ENCODE data around the gene MTX1. TPM values are rescaled to one million over a fixed set of nuclear protein-coding genes. Genes with fewer than 3 reads are reported as not detected.

MTX1 gene
- total RNA-seq, 1 experiment from 2014 or later, result 58.9 TPM

DNA sequence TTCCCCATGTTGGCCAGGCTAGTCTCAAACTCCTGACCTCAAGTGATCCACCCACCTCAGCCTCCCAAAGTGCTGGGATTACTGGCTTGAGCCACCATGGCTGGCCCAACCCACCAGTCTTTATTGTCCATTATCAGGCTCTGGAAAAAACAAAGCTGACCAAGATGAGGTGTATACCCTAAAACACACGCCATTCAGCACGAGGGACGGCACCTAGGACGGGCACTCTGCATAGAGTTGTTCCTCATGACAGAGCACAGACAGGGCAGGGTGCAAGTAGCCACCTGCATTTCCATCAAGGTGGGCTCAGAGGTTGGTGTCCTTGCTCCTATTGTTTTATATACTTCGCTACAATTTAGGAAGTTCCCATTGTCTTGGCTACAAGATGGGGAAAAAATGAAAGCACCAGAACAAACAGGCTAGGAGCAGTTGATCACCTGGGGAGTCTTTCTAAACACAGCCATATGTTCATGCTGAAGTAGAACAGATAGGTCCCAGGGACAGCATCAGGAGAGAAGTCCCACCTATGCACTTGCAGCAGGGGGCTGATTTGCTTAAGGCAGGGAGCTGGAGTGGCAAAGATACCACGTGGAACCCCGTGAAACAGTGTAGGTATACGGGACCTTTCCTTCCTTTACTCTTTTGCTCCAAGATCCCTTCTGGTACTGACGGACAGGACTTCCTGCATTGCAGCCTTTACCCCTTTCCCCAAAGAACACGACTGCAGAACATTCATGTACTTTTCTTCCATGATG is 39.9 kb upstream of the MTX1 start:
- Mint-ChIP-seq H3K4me3 (ENCODE audit: low read depth, unreplicated experiment) (no peak overlapping the region), H3K27me3 (ENCODE audit: unreplicated experiment) (peaks cover 4% of the 10 kb centered on the region), H3K4me1 (ENCODE audit: low read depth, unreplicated experiment) (peaks cover 17% of the 10 kb centered on the region), H3K27ac (ENCODE audit: unreplicated experiment) (no peak overlapping the region), H3K9me3 (ENCODE audit: low read depth, unreplicated experiment) (no peaks in the 10 kb centered on the region), H3K36me3 (ENCODE audit: insufficient read depth, unreplicated experiment) (peaks cover 44% of the 10 kb centered on the region)
- DNase-seq, result no peak
- no TSS peak for BruUV-seq (replicated peaks)
- TF ChIP-seq, protein P1, sequence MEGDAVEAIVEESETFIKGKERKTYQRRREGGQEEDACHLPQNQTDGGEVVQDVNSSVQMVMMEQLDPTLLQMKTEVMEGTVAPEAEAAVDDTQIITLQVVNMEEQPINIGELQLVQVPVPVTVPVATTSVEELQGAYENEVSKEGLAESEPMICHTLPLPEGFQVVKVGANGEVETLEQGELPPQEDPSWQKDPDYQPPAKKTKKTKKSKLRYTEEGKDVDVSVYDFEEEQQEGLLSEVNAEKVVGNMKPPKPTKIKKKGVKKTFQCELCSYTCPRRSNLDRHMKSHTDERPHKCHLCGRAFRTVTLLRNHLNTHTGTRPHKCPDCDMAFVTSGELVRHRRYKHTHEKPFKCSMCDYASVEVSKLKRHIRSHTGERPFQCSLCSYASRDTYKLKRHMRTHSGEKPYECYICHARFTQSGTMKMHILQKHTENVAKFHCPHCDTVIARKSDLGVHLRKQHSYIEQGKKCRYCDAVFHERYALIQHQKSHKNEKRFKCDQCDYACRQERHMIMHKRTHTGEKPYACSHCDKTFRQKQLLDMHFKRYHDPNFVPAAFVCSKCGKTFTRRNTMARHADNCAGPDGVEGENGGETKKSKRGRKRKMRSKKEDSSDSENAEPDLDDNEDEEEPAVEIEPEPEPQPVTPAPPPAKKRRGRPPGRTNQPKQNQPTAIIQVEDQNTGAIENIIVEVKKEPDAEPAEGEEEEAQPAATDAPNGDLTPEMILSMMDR (IDR thresholded peaks at IDR 0.05; ENCODE audit: unreplicated experiment), result no peak
- intact Hi-C loops (cut with micrococcal nuclease; ENCODE audit: unreplicated experiment), result loop anchor here (1.0 to 5.0 kb wide), 2 partner anchors 41 to 74 kb away; partner anchors contain the start of gene EFNA1
- CTCF ChIA-PET, result interaction anchor here (1.3 to 3.5 kb wide), 9 partner anchors 18 to 83 kb away, joined by 5 to 68 read pairs (median 8); partner anchors contain the start of gene EFNA1

DNA sequence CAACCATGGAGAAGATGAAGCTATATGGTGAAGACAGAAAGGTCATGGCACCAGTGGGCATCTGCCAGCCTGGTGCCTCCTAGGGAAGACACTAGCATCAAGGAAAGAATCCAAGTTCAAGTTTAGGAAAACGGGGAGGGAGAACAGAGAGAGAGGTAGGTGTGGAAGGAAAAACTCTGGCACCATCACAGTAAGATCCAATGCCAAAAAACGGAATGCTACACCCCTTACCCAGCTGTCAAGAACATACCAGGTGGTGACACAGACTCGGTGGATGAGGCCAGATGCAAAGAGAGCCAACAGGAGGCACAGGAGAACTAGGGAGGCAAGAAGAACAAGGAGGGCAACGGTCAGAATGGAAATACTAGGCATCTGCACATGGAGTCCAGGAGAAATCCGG is 39.0 kb upstream of the MTX1 start:
- Mint-ChIP-seq H3K4me3 (ENCODE audit: low read depth, unreplicated experiment) (no peak overlapping the region), H3K27me3 (ENCODE audit: unreplicated experiment) (peaks cover 13% of the 10 kb centered on the region), H3K27ac (ENCODE audit: unreplicated experiment) (no peak overlapping the region), H3K4me1 (ENCODE audit: low read depth, unreplicated experiment) (peaks cover 25% of the 10 kb centered on the region), H3K9me3 (ENCODE audit: low read depth, unreplicated experiment) (no peaks in the 10 kb centered on the region), H3K36me3 (ENCODE audit: insufficient read depth, unreplicated experiment) (peaks cover 50% of the 10 kb centered on the region)
- CTCF ChIA-PET, result interaction anchor here (0.7 to 3.5 kb wide), 3 partner anchors 53 to 569 kb away, joined by 4 to 68 read pairs (median 10); no protein-coding TSS in a partner anchor
- TF ChIP-seq, protein P1 (IDR thresholded peaks at IDR 0.05; ENCODE audit: unreplicated experiment), result no peak
- intact Hi-C loops (cut with micrococcal nuclease; ENCODE audit: unreplicated experiment), result loop anchor here (5.0 kb wide), 1 partner anchor 42 kb away; the partner anchor contains the start of gene EFNA1
- no TSS peak for BruUV-seq (replicated peaks)
- DNase-seq, result no peak

DNA sequence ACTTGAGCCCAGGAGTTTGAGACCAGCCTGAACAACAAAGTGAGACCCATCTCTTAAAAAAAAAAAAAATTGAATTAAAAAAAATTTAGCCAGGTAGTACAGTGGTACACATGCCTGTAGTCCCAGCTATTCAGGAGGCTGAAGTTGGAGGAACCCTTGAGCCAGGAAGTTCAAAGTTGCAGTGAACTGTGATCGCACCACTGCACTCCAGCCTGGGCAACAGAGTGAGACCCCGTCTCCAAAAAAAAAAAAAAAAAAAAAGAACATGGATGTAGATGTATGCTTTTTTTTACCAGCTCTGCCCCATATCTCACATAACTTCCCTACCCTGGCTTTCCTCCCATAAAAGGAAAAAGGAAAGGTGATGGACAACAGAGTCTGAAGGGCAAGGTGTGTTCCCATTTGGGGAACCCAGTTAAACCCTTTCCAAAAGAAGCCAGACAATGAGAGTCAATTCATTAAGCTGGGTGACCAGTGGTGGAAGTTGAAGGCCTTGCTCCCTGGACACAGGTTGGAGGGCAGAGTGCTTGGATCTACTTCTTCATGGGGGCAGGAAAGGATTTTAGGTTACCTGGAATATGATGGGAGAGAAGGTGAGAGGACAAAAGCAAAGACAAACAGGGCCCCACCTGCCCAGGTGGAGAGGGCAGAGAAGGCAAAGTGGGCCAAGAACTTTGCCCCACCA is 38.3 kb upstream of the MTX1 start:
- Mint-ChIP-seq H3K9me3 (ENCODE audit: low read depth, unreplicated experiment) (no peaks in the 10 kb centered on the region), H3K4me3 (ENCODE audit: low read depth, unreplicated experiment) (no peak overlapping the region), H3K36me3 (ENCODE audit: insufficient read depth, unreplicated experiment) (peaks cover 50% of the 10 kb centered on the region), H3K4me1 (ENCODE audit: low read depth, unreplicated experiment) (peaks cover 25% of the 10 kb centered on the region), H3K27ac (ENCODE audit: unreplicated experiment) (no peak overlapping the region), H3K27me3 (ENCODE audit: unreplicated experiment) (peaks cover 20% of the 10 kb centered on the region)
- TF ChIP-seq, protein P1 (IDR thresholded peaks at IDR 0.05; ENCODE audit: unreplicated experiment), result no peak
- TSS peak; percentile 7 for BruUV-seq (replicated peaks)
- CTCF ChIA-PET, result interaction anchor here (0.7 to 3.5 kb wide), 4 partner anchors 45 to 569 kb away, joined by 3 to 68 read pairs (median 7); no protein-coding TSS in a partner anchor
- DNase-seq, result no peak
- intact Hi-C loops (cut with micrococcal nuclease; ENCODE audit: unreplicated experiment), result no loop called here

GRCh38 chr1:155170806-155171205 is 37.7 kb upstream of the MTX1 start:
- Mint-ChIP-seq H3K27ac (ENCODE audit: unreplicated experiment) (no peak overlapping the region), H3K4me1 (ENCODE audit: low read depth, unreplicated experiment) (peaks cover 25% of the 10 kb centered on the region), H3K27me3 (ENCODE audit: unreplicated experiment) (peaks cover 21% of the 10 kb centered on the region), H3K36me3 (ENCODE audit: insufficient read depth, unreplicated experiment) (peaks cover 50% of the 10 kb centered on the region), H3K4me3 (ENCODE audit: low read depth, unreplicated experiment) (no peak overlapping the region), H3K9me3 (ENCODE audit: low read depth, unreplicated experiment) (no peaks in the 10 kb centered on the region)
- no TSS peak for BruUV-seq (replicated peaks)
- DNase-seq, result no peak
- intact Hi-C loops (cut with micrococcal nuclease; ENCODE audit: unreplicated experiment), result no loop called here
- TF ChIP-seq, protein P1 (IDR thresholded peaks at IDR 0.05; ENCODE audit: unreplicated experiment), result no peak
- CTCF ChIA-PET, result interaction anchor here (0.7 kb wide), 3 partner anchors 46 to 79 kb away, joined by 3 to 4 read pairs (median 3); no protein-coding TSS in a partner anchor

Data from Calu3 (cell line).